Colonic mucosa (tissue), 4 donors: Measurements from ENCODE around the gene RMDN3. TPM values are rescaled to one million over a fixed set of nuclear protein-coding genes. Genes with fewer than 3 reads are reported as not detected.
A peak's percentile ranks its signal among the peaks of the same experiment; 100 is the strongest.

Source experiments
- DNase-seq: peaks from one replicate; pipeline ENCODE4 v3.0.0-alpha.2; 2020
- H3K27ac ChIP-seq: fragments of 200-600 bp; one replicate; pipeline ENCODE4 v1.8.0; 2021
- H3K27me3 ChIP-seq: fragments of 200-600 bp; one replicate; pipeline ENCODE4 v1.8.0; 2021
- H3K36me3 ChIP-seq: fragments of 200-600 bp; one replicate; pipeline ENCODE4 v1.8.0; 2021
- H3K4me1 ChIP-seq: fragments of 200-600 bp; one replicate; pipeline ENCODE4 v1.8.0; 2021; ENCODE audit warnings: mild to moderate bottlenecking
- H3K4me3 ChIP-seq: fragments of 200-600 bp; one replicate; pipeline ENCODE4 v1.8.0; 2021
- H3K9ac ChIP-seq, 2 donors: one replicate each; pipeline ENCODE4 v1.7.0; 2013; ENCODE audit warnings: control low read depth in 2 of 2, low read depth in 2 of 2, low read length in 2 of 2
- H3K9me3 ChIP-seq: fragments of 200-600 bp; one replicate; pipeline ENCODE4 v1.8.0; 2021
- CTCF ChIP-seq: fragments of 200-600 bp; IDR thresholded peaks from one replicate; pipeline ENCODE4 v1.8.0; 2022; ENCODE audit warnings: antibody characterized with exemption, mild to moderate bottlenecking
- intact Hi-C: fragments of 100-400 bp; cut with DNase I; formaldehyde crosslinking; loops from one replicate; pipeline ENCODE4 v1.14.1; 2022
- total RNA-seq, 2 donors: library from RNA; stranded (reverse); fragmentation: NEBNext Ultra II Directional in 1 of 2; extraction: Animal tissue kit (Norgen Biotek cat#: 25700) in 1 of 2; gene quantifications; one replicate each; pipeline ENCODE4 v1.2.1, GENCODE V29; 2021
- donor health status: healthy.
- donor health status: DM: no; HTN: no; CAD: no.
- donor health status: DM: no; HTN: no; CAD: no.

RMDN3 gene
- total RNA-seq, 2 donors from 2014 or later: 31.1 to 49.1 TPM

GRCh38 chr15:40746916-40747418, 8.1 kb downstream of the RMDN3 start:
- TF ChIP-seq CTCF: no peak
- Histone ChIP-seq H3K4me1 (no peaks in the 10 kb centered on the region), H3K9ac (no peak overlapping the region), H3K27ac (no peak overlapping the region), H3K27me3 (no peaks in the 10 kb centered on the region), H3K36me3 (peaks cover 16% of the 10 kb centered on the region), H3K4me3 (no peak overlapping the region), H3K9me3 (no peaks in the 10 kb centered on the region)
- DNase-seq: no peak
- intact Hi-C loops: loop anchor here (2.0 kb wide), 1 partner anchor 36 kb away; no protein-coding TSS in a partner anchor

GRCh38 chr15:40744815-40745152, 10.3 kb downstream of the RMDN3 start:
- H3K27ac ChIP-seq: no peak overlapping the region
- H3K4me1 ChIP-seq: no peaks in the 10 kb centered on the region
- no peaks in the 10 kb centered on the region for H3K9me3 ChIP-seq
- DNase-seq: no peak
- H3K27me3 ChIP-seq: no peaks in the 10 kb centered on the region
- intact Hi-C loops: no loop called here
- H3K36me3 ChIP-seq: peaks cover 9% of the 10 kb centered on the region
- no peak for TF ChIP-seq CTCF
- no peak overlapping the region for H3K9ac ChIP-seq
- no peak overlapping the region for H3K4me3 ChIP-seq

- Histone ChIP-seq H3K9ac (no peak overlapping the region), H3K36me3 (peaks cover 9% of the 10 kb centered on the region), H3K9me3 (no peaks in the 10 kb centered on the region), H3K27ac (no peak overlapping the region), H3K4me1 (no peaks in the 10 kb centered on the region), H3K4me3 (no peak overlapping the region), H3K27me3 (no peaks in the 10 kb centered on the region)
- TF ChIP-seq CTCF: no peak
- DNase-seq: peak; percentile 22
- intact Hi-C loops: no loop called here
These were observed 10.9 kb downstream of the RMDN3 start for GRCh38 chr15:40743921-40744814.

- no peaks in the 10 kb centered on the region for H3K9me3 ChIP-seq
- H3K9ac ChIP-seq: no peak overlapping the region
- intact Hi-C loops: no loop called here
- H3K4me3 ChIP-seq: no peak overlapping the region
- no peaks in the 10 kb centered on the region for H3K4me1 ChIP-seq
- TF ChIP-seq CTCF: no peak
- H3K36me3 ChIP-seq: peaks cover 9% of the 10 kb centered on the region
- no peak overlapping the region for H3K27ac ChIP-seq
- no peaks in the 10 kb centered on the region for H3K27me3 ChIP-seq
- DNase-seq: no peak
These were observed 11.6 kb downstream of the RMDN3 start for GRCh38 chr15:40743485-40743901.

GRCh38 chr15:40739854-40740253, 15.2 kb downstream of the RMDN3 start:
- intact Hi-C loops: no loop called here
- DNase-seq: no peak
- H3K27me3 ChIP-seq: no peaks in the 10 kb centered on the region
- H3K4me3 ChIP-seq: no peak overlapping the region
- no peak overlapping the region for H3K9ac ChIP-seq
- H3K4me1 ChIP-seq: no peaks in the 10 kb centered on the region
- H3K9me3 ChIP-seq: no peaks in the 10 kb centered on the region
- TF ChIP-seq CTCF: no peak
- H3K36me3 ChIP-seq: peaks cover 9% of the 10 kb centered on the region
- no peak overlapping the region for H3K27ac ChIP-seq
